ENCODE data around the gene PLCB4.

PLCB4 gene

DNA sequence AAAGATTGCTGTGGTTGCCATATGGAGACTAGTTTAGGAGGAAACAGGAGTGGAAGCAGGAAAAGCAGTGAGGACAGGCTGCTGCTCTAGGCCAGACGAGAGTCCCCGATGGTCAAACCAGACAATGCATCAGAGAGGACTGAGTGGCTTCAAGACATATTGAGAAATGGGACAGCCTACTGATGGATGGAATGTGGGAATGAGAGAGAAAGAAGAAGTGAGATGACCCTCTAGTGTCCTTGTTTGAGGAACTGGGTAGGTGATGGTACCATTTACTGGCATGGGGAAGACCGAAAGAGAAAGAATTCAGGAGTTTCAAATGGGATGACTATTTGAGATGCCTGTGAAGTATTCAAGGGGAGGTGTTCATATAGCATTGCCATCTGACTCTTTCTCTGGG, 333.7 kb downstream of the PLCB4 start:
- DNase-seq (ENCODE audit: low spot score): no peak

GRCh38 chr20:9403448-9403847, 334.6 kb downstream of the PLCB4 start:
- no peak for DNase-seq (ENCODE audit: low spot score)

- DNase-seq (ENCODE audit: low spot score): peak; percentile 65
Observed at GRCh38 chr20:9407805-9408421, 339.0 kb downstream of the PLCB4 start.

DNA sequence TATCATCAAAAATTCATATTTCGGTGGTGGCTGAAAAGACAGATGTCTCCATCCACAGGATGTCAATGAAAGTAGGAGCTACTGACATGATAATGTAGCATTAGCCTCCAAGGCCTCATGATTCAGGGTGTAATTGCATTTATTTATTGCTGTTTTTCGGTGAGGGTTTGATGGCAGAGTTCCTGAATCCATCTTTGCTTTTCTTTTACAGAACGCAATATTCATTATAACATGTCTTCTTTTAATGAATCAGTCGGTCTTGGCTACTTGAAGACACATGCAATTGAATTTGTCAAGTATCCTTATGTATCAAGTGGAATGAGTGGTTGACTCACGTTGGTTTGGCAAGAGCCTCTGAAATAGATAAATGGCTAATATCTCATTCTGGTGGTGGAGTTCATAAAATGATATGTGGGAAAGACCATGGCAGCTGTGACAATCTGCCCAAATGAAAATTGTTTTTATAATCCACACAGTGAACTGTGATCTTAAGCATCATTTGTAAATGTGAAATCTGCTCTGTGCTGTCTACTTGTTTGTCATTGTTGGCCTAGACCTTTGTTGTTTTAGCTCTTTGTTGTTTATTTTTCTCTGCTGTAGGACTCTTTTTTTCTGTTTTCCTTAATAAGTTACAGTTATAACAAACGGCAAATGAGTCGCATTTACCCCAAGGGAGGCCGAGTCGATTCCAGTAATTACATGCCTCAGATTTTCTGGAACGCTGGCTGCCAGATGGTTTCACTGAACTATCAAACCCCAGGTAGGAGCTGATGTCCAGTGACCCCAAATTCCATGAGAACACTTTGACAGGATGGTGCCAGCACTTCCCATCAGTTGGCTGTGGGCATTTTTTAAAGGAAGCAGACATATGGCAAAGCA, 339.8 kb downstream of the PLCB4 start:
- no peak for DNase-seq (ENCODE audit: low spot score)

DNA sequence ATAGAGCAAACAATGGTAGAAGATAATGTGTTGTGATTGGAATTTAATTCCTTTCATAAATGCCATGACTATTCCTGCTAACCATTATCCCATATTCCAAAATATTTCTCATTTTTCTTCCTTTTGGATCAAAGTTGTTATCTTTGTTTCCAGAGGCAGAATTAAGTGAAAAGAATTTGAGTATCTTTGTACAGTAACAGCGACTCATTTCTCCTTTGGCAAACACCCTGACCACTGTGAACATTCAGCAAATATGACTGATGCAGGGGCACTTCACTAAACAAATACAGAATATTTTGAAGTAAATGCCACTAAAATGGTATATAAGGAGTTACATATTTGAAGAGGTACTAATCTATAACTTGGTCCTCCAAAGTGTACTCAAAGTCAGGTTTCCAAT, 340.5 kb downstream of the PLCB4 start:
- DNase-seq (ENCODE audit: low spot score): no peak

- DNase-seq (ENCODE audit: low spot score): no peak
Observed at GRCh38 chr20:9409981-9410380, 341.1 kb downstream of the PLCB4 start.

GRCh38 chr20:9411833-9412232, 342.9 kb downstream of the PLCB4 start:
- no peak for DNase-seq (ENCODE audit: low spot score)

- DNase-seq (ENCODE audit: low spot score): no peak
Observed at GRCh38 chr20:9412309-9412708, 343.4 kb downstream of the PLCB4 start.

DNA sequence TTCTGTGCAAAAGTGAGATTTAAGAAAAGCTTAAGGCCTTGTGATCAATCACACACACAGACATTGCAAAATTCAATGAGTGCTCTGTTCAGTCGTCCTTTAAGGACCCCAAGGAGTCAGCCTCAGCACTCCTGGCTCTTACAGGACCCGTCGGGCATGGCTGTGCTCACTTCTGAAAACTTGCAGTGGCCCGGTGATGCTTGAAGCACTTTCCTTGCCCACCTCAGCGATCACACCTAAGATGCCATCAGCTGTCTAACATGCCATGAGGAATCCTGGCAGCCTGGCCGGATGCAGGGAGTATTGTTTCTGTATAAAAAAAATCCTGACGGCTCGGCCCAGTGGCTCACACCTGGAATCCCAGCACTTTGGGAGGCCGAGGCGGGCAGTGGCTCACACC, 344.1 kb downstream of the PLCB4 start:
- DNase-seq (ENCODE audit: low spot score): no peak

GRCh38 chr20:9415426-9415825, 346.5 kb downstream of the PLCB4 start:
- DNase-seq (ENCODE audit: low spot score): no peak

DNA sequence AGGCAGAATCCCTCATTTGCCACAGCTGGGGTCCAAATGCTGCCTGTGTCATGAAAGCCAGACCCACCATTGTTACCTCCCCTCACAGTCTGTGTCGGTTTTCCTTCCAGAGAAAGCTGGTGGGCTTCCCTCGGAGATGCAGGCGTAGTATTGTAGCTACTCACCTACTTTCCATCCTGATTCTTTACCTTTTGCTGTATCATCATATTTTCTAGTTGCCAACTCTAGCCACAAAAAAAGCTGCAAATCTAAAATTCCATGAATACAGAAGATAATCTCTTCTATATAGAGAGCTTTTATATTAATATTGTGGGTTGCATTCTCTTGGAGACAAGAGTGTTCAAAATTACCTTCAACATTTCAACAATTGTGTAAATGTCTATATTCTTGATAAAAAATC, 347.5 kb downstream of the PLCB4 start:
- no peak for DNase-seq (ENCODE audit: low spot score)

- no peak for DNase-seq (ENCODE audit: low spot score)
Observed at GRCh38 chr20:9417665-9418064, 348.8 kb downstream of the PLCB4 start.

DNA sequence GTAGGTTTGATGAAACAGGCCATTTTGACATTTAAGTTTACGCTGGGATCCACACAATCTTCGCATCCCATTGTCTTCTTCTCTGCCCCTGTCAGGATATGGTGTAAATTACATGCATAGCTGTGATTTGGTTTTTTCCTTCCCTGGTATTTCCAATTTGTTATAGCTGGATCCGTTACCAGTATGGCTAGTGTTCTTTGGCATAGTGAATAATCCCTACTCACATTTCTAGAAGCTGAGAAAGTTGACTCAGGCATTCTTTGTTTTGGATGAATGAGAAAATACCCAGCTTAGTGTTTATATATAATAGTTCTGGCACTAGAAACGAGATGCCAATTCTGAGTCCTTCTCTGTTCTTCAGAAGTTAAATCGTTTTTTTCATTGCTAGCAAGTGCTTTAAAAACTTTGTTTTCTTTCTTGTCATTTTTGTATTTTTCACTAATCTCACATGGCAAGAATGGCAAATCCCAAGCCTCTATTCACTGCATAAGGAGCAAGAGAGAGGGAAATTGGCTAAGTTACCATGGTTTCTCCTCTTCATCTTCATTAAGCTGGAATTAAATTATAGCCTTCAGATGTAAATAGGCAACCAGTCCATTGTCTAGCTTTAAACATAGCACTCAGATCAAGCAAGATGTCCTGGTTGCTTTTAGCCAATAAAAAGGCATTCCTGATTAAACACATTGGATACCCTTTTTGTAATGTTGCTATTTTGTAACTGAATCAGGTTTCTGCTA, 353.6 kb downstream of the PLCB4 start:
- DNase-seq (ENCODE audit: low spot score): no peak

GRCh38 chr20:9424551-9424950, 355.7 kb downstream of the PLCB4 start:
- no peak for DNase-seq (ENCODE audit: low spot score)

GRCh38 chr20:9427430-9428291, 358.8 kb downstream of the PLCB4 start:
- DNase-seq (ENCODE audit: low spot score): no peak

- DNase-seq (ENCODE audit: low spot score): no peak
Observed at GRCh38 chr20:9428292-9428607, 359.4 kb downstream of the PLCB4 start.

DNA sequence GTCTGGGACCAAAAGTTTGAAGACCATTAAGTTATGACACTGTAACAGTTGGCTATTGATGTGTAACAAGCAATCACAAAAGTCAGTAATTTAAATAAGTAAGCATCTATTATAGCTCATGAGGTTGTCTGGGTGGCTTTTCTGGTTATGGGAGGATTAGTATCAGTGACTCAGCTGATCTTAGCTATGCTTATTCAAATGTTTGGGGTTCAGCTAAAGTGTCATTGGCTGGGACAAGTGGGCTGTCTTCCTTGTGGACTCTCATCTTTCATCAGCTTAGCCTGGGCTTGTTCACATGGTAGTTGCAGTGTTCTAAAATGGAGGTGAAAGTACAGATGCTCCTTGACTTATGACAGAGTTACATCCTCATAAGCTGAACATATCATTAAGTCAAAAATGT, 370.9 kb downstream of the PLCB4 start:
- DNase-seq (ENCODE audit: low spot score): no peak

- DNase-seq (ENCODE audit: low spot score): no peak
Observed at GRCh38 chr20:9440892-9441291, 372.0 kb downstream of the PLCB4 start.

DNA sequence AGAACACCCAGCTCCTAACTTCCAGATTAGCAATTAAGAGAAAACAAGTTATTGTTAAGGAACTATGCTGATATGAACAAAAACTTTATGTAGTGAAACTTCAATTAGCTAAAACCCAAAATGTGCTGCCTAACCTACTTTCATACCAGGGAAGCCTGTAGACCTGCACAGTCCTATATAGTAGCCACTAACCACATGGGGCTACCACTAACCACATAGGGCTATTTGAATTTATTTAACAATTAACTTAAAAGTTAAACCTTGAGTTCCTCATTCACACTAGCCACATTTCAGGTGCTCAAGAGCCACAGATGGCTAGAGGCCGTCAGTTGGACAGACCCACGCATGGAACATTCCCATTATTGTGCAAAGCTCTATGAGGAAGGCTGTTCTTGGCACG, 373.1 kb downstream of the PLCB4 start:
- DNase-seq (ENCODE audit: low spot score): no peak

DNA sequence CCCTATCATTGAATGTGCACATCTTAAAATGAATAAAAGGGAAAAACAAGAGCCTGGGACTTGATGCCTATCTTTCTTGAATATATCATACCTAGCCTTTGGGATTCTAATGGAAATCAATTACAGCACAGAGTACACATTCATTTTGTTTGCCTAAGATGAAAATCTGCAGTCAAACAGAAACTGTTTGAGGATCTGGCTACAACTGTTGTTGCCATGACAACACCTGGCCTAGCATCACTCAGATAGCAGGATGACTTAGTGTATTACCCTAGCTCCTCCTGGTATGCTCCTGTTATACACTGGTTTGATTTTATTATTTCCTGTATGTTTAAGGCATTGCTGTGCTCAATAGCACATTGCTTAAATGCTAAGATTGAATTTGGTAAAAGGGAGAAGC, 374.0 kb downstream of the PLCB4 start:
- no peak for DNase-seq (ENCODE audit: low spot score)

GRCh38 chr20:9444921-9445320, 376.0 kb downstream of the PLCB4 start:
- DNase-seq (ENCODE audit: low spot score): no peak

DNA sequence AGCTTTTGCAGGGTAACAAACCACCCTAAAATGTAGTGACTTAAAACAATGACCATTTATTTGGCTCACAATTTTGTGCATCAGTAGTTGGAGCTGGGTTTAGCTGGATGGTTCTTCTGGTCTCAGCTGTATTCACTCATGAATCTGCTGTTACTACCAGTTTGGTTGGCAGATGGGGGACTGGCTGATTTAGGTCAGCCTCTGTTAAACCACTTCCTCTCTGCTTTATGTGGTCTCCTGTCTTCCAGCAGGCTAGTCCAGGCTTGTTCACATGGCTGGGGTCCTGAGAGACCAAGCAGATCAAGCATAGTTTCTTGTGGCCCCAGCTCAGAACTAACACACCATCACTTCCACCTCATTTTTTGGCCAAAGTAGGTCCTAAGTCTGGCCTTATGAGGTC, 378.3 kb downstream of the PLCB4 start:
- no peak for DNase-seq (ENCODE audit: low spot score)

All from globus pallidus (tissue), 1 donor.